Measurements from ENCODE around the gene SLC2A13. TPM values are rescaled to one million over a fixed set of nuclear protein-coding genes. Genes with fewer than 3 reads are reported as not detected.

The SLC2A13 gene
- total RNA-seq, 4 donors from 2014 or later, result 18.4 to 32.0 (median 25.3) TPM

DNA sequence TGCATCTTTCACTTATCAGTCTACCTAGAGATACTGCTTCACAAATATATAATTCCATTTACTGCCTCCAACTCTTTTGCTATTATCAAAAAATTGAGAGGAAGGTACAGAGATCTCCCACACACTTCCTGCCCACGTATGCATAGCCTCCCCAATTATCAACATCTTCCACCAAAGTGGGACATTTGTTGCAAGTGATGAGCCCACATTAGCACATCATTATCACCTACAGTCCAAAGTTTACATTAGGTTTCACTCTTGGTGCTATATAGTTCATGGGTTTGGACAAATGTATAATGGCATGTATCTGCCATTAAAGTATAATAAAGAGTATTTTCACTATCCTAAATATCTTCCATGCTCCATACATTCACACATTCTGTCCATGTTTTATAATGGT lies 66.3 kb downstream of the SLC2A13 start:
- TF ChIP-seq CTCF (IDR thresholded peaks at IDR 0.05; ENCODE audit: low read depth), result no peak

- no peak for TF ChIP-seq CTCF (IDR thresholded peaks at IDR 0.05; ENCODE audit: low read depth)
These were observed 67.3 kb downstream of the SLC2A13 start for GRCh38 chr12:40038619-40039018.

- TF ChIP-seq CTCF (IDR thresholded peaks at IDR 0.05; ENCODE audit: low read depth), result no peak
These were observed 71.2 kb downstream of the SLC2A13 start for GRCh38 chr12:40034712-40035111.

DNA sequence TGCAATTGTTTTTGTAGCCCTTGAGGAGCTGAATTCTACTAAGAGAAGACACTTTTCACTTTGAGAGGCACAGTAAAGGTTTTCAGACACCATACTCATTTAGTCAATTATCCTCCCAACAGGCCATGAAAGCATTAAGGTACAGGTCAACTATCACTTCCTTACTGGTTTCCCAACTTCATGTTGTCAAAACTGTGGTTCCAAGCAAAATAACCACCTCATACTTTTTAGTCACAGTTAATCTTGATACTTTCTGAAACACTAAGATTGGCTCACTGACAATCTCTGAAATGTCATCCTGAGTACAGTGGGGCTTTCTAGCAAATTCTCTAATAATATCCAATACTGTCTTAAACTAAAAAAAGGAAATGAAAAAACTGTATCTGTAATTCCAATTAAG lies 71.7 kb downstream of the SLC2A13 start:
- no peak for TF ChIP-seq CTCF (IDR thresholded peaks at IDR 0.05; ENCODE audit: low read depth)

DNA sequence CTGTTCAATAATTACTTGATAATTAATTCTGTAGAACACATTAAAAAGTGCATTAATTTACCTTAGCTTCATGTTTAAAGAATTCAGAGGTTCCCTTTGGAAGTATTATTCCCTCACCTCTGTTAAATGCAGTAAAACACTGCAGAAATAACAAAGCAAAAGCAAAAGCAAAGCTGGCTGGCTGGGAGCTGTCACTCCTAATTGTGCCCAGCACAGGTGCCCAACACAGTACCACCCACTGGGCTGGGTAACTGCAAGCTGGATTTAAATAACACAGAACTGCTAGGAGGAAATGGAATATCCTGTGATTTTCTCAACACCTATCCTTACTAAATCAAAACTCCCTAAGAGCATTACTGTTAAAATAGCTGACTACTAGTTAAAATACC lies 72.6 kb downstream of the SLC2A13 start:
- TF ChIP-seq CTCF (IDR thresholded peaks at IDR 0.05; ENCODE audit: low read depth), result no peak

DNA sequence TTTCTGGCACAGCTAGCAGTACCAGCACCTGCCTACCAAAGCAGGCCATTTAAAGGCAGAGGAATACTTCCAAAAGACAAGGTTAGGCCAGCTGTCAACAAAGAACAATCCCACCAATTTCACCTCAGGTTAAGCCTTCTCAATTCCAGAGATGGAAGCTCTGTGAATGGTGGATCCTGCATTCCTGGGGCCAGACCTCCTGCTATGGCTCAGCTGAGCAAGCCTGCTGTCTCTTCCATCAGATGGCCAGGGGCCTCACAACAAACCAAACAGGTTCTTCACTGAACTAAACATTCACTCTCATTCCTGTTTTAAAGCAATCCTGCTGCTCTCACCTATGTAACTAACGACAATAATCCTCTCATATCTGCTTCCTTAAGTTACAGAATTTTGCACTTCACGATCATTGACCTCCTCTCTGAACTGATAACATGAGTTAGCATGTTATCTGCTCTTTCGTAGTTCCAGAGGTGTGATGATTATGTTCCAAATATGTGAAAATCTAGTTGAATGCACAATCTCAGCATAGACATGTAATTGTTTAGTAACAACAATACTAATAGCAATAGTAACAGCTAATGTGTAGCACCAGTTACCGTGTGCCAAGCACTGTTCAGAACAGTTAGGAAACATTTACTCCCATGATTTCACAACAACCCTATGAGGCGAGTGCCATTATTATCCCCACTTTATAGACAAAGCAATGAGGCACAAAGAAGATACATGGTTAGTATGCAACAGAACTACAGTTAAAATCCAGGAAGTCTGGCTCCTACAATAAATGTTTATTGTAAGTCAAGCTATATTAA lies 73.2 kb downstream of the SLC2A13 start:
- TF ChIP-seq CTCF (IDR thresholded peaks at IDR 0.05; ENCODE audit: low read depth), result no peak

GRCh38 chr12:40031965-40032364 lies 73.9 kb downstream of the SLC2A13 start:
- TF ChIP-seq CTCF (IDR thresholded peaks at IDR 0.05; ENCODE audit: low read depth), result no peak
